DOHH2 (cell line): ENCODE data around the gene SOX8.
"Not testable (repeated sequence)": the region's sequence is repeated elsewhere in the genome, so short reads cannot be mapped to it uniquely, and the experiment has no call there.

ENCODE experiments used
- H3F3A ChIP-seq: fragments of 200-600 bp; sonication (generic), shearing (Covaris generic); 2 replicates; pipeline ENCODE4 v1.6.0; 2016; ENCODE audit warnings: antibody characterized with exemption, mild to moderate bottlenecking; ENCODE audit not compliant: control insufficient read depth, insufficient read depth
- H3K27ac ChIP-seq: fragments of 200-600 bp; sonication (generic); 2 replicates; pipeline ENCODE4 v1.5.1; 2014; ENCODE audit warnings: low read depth, mild to moderate bottlenecking, low read length, moderate library complexity
- H3K27me3 ChIP-seq: fragments of 200-600 bp; sonication (generic); 2 replicates; pipeline ENCODE4 v1.6.1; 2014; ENCODE audit warnings: mild to moderate bottlenecking, low read length, mixed read lengths; ENCODE audit not compliant: control insufficient read depth
- H3K36me3 ChIP-seq: fragments of 200-600 bp; sonication (generic); 2 replicates; pipeline ENCODE4 v1.6.1; 2014; ENCODE audit warnings: mild to moderate bottlenecking, low read length, moderate library complexity, mixed read lengths; ENCODE audit not compliant: control insufficient read depth
- H3K4me1 ChIP-seq: fragments of 200-600 bp; sonication (generic); 2 replicates; pipeline ENCODE4 v1.6.1; 2014; ENCODE audit warnings: mild to moderate bottlenecking, low read length, mixed read lengths; ENCODE audit not compliant: control insufficient read depth
- H3K4me2 ChIP-seq: fragments of 200-600 bp; sonication (generic); 2 replicates; pipeline ENCODE4 v1.6.0; 2014; ENCODE audit warnings: mild to moderate bottlenecking, low read length, moderate library complexity
- H3K4me3 ChIP-seq: fragments of 200-600 bp; sonication (generic); 2 replicates; pipeline ENCODE4 v1.5.1; 2014; ENCODE audit warnings: mild to moderate bottlenecking, low read length, mixed read lengths
- H3K79me2 ChIP-seq: fragments of 200-600 bp; sonication (generic); 2 replicates; pipeline ENCODE4 v1.6.1; 2014; ENCODE audit warnings: mild to moderate bottlenecking, low read length, mixed read lengths; ENCODE audit not compliant: control insufficient read depth
- H3K9me2 ChIP-seq: fragments of 200-600 bp; sonication (generic); replicated peaks from 2 replicates; pipeline ENCODE4 v1.6.1; 2014; ENCODE audit warnings: mild to moderate bottlenecking, low read length, mixed read lengths; ENCODE audit not compliant: control insufficient read depth
- H3K9me3 ChIP-seq: fragments of 200-600 bp; sonication (generic); 2 replicates; pipeline ENCODE4 v1.6.1; 2014; ENCODE audit warnings: antibody characterized with exemption, low read length, mixed read lengths; ENCODE audit not compliant: control insufficient read depth, insufficient read depth
- H4K20me1 ChIP-seq: fragments of 200-600 bp; sonication (generic); 2 replicates; pipeline ENCODE4 v1.6.0; 2014; ENCODE audit warnings: low read depth, mild to moderate bottlenecking, antibody characterized with exemption, low read length, moderate library complexity; ENCODE audit not compliant: control insufficient read depth, insufficient read depth
- EZH2phosphoT487 ChIP-seq: fragments of 200-600 bp; sonication (generic); IDR thresholded peaks from 2 replicates; pipeline ENCODE4 v1.6.1; 2017; ENCODE audit warnings: borderline replicate concordance, mild to moderate bottlenecking, antibody characterized with exemption, low read length, moderate library complexity, mixed read lengths
- TF ChIP-seq, protein P1 (sequence below): fragments of 200-600 bp; sonication (generic); IDR thresholded peaks from one replicate; pipeline ENCODE4 v1.5.1; 2014; ENCODE audit warnings: antibody characterized with exemption, mild to moderate bottlenecking, low read depth, low read length; ENCODE audit not compliant: poor library complexity, severe bottlenecking

SOX8 gene

GRCh38 chr16:946048-946395 lies 35.5 kb upstream of the SOX8 start:
- Histone ChIP-seq H3K27me3 (no peaks in the 10 kb centered on the region), H3K36me3 (peaks cover 17% of the 10 kb centered on the region), H3K27ac (no peak overlapping the region), H3F3A (no peaks in the 10 kb centered on the region), H3K9me2 (no peaks in the 10 kb centered on the region), H3K79me2 (no peaks in the 10 kb centered on the region), H3K4me1 (no peaks in the 10 kb centered on the region), H3K4me3 (no peak overlapping the region), H3K9me3 (peaks cover 22% of the 10 kb centered on the region), H3K4me2 (no peak overlapping the region), H4K20me1 (no peaks in the 10 kb centered on the region)
- TF ChIP-seq, protein P1, sequence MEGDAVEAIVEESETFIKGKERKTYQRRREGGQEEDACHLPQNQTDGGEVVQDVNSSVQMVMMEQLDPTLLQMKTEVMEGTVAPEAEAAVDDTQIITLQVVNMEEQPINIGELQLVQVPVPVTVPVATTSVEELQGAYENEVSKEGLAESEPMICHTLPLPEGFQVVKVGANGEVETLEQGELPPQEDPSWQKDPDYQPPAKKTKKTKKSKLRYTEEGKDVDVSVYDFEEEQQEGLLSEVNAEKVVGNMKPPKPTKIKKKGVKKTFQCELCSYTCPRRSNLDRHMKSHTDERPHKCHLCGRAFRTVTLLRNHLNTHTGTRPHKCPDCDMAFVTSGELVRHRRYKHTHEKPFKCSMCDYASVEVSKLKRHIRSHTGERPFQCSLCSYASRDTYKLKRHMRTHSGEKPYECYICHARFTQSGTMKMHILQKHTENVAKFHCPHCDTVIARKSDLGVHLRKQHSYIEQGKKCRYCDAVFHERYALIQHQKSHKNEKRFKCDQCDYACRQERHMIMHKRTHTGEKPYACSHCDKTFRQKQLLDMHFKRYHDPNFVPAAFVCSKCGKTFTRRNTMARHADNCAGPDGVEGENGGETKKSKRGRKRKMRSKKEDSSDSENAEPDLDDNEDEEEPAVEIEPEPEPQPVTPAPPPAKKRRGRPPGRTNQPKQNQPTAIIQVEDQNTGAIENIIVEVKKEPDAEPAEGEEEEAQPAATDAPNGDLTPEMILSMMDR, result no peak
- TF ChIP-seq EZH2phosphoT487, result no peak

DNA sequence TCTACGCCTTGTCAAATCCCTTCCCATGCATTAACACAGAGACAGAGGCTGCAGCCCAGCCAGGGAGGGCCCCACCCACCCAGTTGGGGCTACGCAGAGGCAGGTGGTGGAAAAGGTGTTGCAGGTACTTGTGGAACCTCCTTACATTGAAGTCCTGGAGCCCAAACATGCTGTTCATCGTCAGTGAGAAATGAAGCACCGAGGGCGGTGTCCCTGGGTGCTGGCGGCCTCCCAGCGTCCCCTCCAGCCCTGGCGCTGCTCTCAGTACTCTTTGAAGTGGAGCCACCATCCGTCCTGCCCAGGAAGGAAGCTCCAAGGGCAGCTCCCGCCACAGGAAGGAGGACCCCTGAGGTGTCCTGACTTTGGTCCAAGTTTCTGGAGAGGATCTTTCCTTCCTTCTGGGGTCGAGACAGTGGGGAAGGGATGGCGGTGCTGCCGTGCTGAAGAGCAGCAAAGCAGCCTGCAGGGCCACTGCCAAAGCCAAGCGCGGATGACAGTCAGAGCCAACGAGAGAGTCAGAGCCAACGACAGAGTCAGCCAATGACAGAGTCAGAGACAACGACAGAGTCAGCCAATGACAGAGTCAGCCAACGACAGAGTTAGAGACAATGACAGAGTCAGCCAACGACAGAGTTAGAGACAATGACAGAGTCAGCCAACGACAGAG lies 34.2 kb upstream of the SOX8 start:
- Histone ChIP-seq H3K4me1 (no peaks in the 10 kb centered on the region), H3K4me3 (no peak overlapping the region), H3K4me2 (no peak overlapping the region), H3K9me3 (peaks cover 10% of the 10 kb centered on the region), H3K9me2 (no peaks in the 10 kb centered on the region), H3K36me3 (peaks cover 11% of the 10 kb centered on the region; the same call in 1 of the 2 replicates), H3F3A (no peaks in the 10 kb centered on the region), H3K27ac (no peak overlapping the region), H4K20me1 (no peaks in the 10 kb centered on the region), H3K79me2 (no peaks in the 10 kb centered on the region), H3K27me3 (no peaks in the 10 kb centered on the region)
- no peak for TF ChIP-seq EZH2phosphoT487
- TF ChIP-seq, protein P1, result no peak

- not testable (repeated sequence) for H3K36me3 ChIP-seq, H4K20me1 ChIP-seq, H3K4me1 ChIP-seq, H3F3A ChIP-seq, H3K9me2 ChIP-seq, H3K9me3 ChIP-seq, H3K79me2 ChIP-seq, H3K4me3 ChIP-seq, H3K27ac ChIP-seq, H3K4me2 ChIP-seq, H3K27me3 ChIP-seq
Measured at GRCh38 chr16:947922-948303, 33.7 kb upstream of the SOX8 start.

- H3K36me3 ChIP-seq, H3K9me3 ChIP-seq, H3K27me3 ChIP-seq, H3K9me2 ChIP-seq, H3K4me3 ChIP-seq, H3K79me2 ChIP-seq, H3K4me1 ChIP-seq, H3K27ac ChIP-seq, H3K4me2 ChIP-seq, H3F3A ChIP-seq, H4K20me1 ChIP-seq: not testable (repeated sequence)
Measured at GRCh38 chr16:948767-949166, 32.8 kb upstream of the SOX8 start.

DNA sequence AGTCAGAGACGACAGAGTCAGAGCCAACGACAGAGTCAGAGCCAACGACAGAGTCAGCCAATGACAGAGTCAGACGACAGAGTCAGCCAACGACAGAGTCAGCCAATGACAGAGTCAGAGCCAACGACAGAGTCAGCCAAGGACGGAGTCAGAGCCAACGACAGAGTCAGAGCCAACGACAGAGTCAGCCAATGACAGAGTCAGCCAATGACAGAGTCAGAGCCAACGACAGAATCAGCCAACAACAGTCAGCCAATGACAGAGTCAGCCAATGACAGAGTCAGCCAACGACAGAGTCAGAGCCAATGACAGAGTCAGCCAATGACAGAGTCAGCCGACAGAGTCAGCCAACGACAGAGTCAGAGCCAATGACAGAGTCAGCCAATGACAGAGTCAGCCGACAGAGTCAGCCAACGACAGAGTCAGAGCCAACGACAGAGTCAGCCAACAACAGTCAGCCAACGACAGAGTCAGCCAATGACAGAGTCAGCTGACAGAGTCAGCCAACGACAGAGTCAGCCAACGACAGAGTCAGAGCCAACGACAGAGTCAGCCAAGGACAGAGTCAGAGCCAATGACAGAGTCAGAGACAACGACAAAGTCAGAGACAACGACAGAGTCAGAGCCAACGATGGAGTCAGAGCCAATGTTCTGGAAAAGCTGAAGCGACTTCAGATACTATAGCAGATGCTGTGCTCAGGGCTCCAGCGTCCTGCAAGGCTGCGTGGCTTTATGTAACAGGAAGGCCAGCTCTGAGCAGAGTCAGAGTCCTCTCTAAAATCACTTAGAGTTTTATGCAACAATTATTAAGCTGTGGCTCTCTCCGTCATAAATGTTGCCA lies 30.6 kb upstream of the SOX8 start:
- not testable (repeated sequence) for H3K4me3 ChIP-seq, H3K9me3 ChIP-seq, H3F3A ChIP-seq, H3K9me2 ChIP-seq, H3K27me3 ChIP-seq, H3K4me2 ChIP-seq, H3K27ac ChIP-seq, H4K20me1 ChIP-seq, H3K4me1 ChIP-seq, H3K79me2 ChIP-seq
- peaks cover 12% of the 10 kb centered on the region; the same call in 1 of the 2 replicates for H3K36me3 ChIP-seq
